NOMO-1 (cell line): ENCODE measurements around the gene RPL38.

Experiments used
- DNase-seq, 2 experiments: peaks; one replicate each; lab custom pipeline; 2025; ENCODE audit not compliant: unreplicated experiment in 2 of 2; lab: John Stamatoyannopoulos, UW

Gene RPL38

GRCh38 chr17:74223901-74224300 is 20.4 kb downstream of the RPL38 start:
- no peak for DNase-seq

GRCh38 chr17:74224959-74225725 is 21.7 kb downstream of the RPL38 start:
- no peak for DNase-seq

- DNase-seq: no peak
These were observed 22.8 kb downstream of the RPL38 start for GRCh38 chr17:74226252-74226651.

GRCh38 chr17:74227271-74228080 is 24.0 kb downstream of the RPL38 start:
- DNase-seq: no peak

GRCh38 chr17:74228306-74228978 is 25.0 kb downstream of the RPL38 start:
- DNase-seq: no peak

GRCh38 chr17:74230896-74231295 is 27.4 kb downstream of the RPL38 start:
- DNase-seq: no peak

- DNase-seq: no peak
These were observed 28.7 kb downstream of the RPL38 start for GRCh38 chr17:74231928-74232907.

GRCh38 chr17:74233937-74234336 is 30.5 kb downstream of the RPL38 start:
- DNase-seq: no peak

- peak in 1 of 2 experiments; percentile 24 for DNase-seq
These were observed 31.0 kb downstream of the RPL38 start for GRCh38 chr17:74234486-74234885.

- peak; percentile 39 to 70 for DNase-seq
These were observed 31.6 kb downstream of the RPL38 start for GRCh38 chr17:74235040-74235581.

- DNase-seq: no peak
These were observed 32.5 kb downstream of the RPL38 start for GRCh38 chr17:74235911-74236371.

- DNase-seq: no peak
These were observed 33.8 kb downstream of the RPL38 start for GRCh38 chr17:74237321-74237720.

GRCh38 chr17:74239172-74239571 is 35.7 kb downstream of the RPL38 start:
- DNase-seq: peak; percentile 44 to 63

GRCh38 chr17:74240618-74241205 is 37.2 kb downstream of the RPL38 start:
- DNase-seq: no peak

GRCh38 chr17:74241431-74241830 is 38.0 kb downstream of the RPL38 start:
- DNase-seq: no peak

- DNase-seq: no peak
These were observed 38.4 kb downstream of the RPL38 start for GRCh38 chr17:74241847-74242246.

- no peak for DNase-seq
These were observed 39.7 kb downstream of the RPL38 start for GRCh38 chr17:74243013-74243755.

- no peak for DNase-seq
These were observed 40.6 kb downstream of the RPL38 start for GRCh38 chr17:74244128-74244527.

GRCh38 chr17:74244548-74244947 is 41.1 kb downstream of the RPL38 start:
- no peak for DNase-seq
